RWPE2 (cell line): ENCODE data around the gene MYOZ3.

Experiments used
- ATAC-seq: fragments of 200-7000 bp; cut with Tn5 transposase; 3 replicates; pipeline ENCODE4 v1.9.1; 2021; ENCODE audit warnings: low read depth
- DNase-seq: peaks from one replicate; pipeline ENCODE4 v3.0.0-alpha.2; 2020; ENCODE audit warnings: low spot score
- H3K27ac ChIP-seq: fragments of 450-650 bp; 2 replicates; pipeline ENCODE4 v1.5.1; 2017; ENCODE audit warnings: mild to moderate bottlenecking; ENCODE audit not compliant: poor library complexity, severe bottlenecking
- H3K27me3 ChIP-seq: fragments of 250-450 bp; sonication (Bioruptor Pico); 2 replicates; pipeline ENCODE4 v1.5.1; 2021; ENCODE audit warnings: mild to moderate bottlenecking, moderate library complexity; ENCODE audit not compliant: insufficient read depth, poor library complexity, severe bottlenecking
- H3K36me3 ChIP-seq: fragments of 250-450 bp; sonication (Bioruptor Pico); 2 replicates; pipeline ENCODE4 v1.5.1; 2020; ENCODE audit warnings: low read depth, mild to moderate bottlenecking, moderate library complexity
- H3K4me1 ChIP-seq: fragments of 250-450 bp; sonication (Bioruptor Pico); 2 replicates; pipeline ENCODE4 v1.5.1; 2021; ENCODE audit warnings: mild to moderate bottlenecking, moderate library complexity; ENCODE audit not compliant: insufficient read depth, poor library complexity, severe bottlenecking
- H3K4me3 ChIP-seq: fragments of 250-450 bp; sonication (Bioruptor Pico); 2 replicates; pipeline ENCODE4 v1.5.1; 2021; ENCODE audit warnings: mild to moderate bottlenecking, moderate library complexity; ENCODE audit not compliant: severe bottlenecking
- H3K9me3 ChIP-seq: fragments of 250-450 bp; sonication (Bioruptor Pico); 2 replicates; pipeline ENCODE4 v1.5.1; 2021; ENCODE audit warnings: mild to moderate bottlenecking, moderate library complexity; ENCODE audit not compliant: severe bottlenecking
- CTCF ChIP-seq: fragments of 450-650 bp; IDR thresholded peaks from one replicate; pipeline ENCODE4 v1.5.1; 2017; ENCODE audit warnings: mild to moderate bottlenecking, moderate library complexity; ENCODE audit not compliant: poor library complexity, severe bottlenecking

The MYOZ3 gene

GRCh38 chr5:150618588-150619281 lies 42.3 kb upstream of the MYOZ3 start:
- H3K27me3 ChIP-seq: no peaks in the 10 kb centered on the region
- no peak for TF ChIP-seq CTCF
- DNase-seq (no peak), ATAC-seq (no peak)
- H3K36me3 ChIP-seq: no peaks in the 10 kb centered on the region
- H3K4me1 ChIP-seq: peaks cover 6% of the 10 kb centered on the region
- no peak overlapping the region for H3K4me3 ChIP-seq
- no peak overlapping the region for H3K27ac ChIP-seq
- no peaks in the 10 kb centered on the region for H3K9me3 ChIP-seq

- H3K4me1 ChIP-seq: peaks cover 6% of the 10 kb centered on the region
- DNase-seq (no peak), ATAC-seq (no peak)
- H3K9me3 ChIP-seq: no peaks in the 10 kb centered on the region
- H3K27me3 ChIP-seq: no peaks in the 10 kb centered on the region
- H3K27ac ChIP-seq: no peak overlapping the region
- no peaks in the 10 kb centered on the region for H3K36me3 ChIP-seq
- no peak overlapping the region for H3K4me3 ChIP-seq
- TF ChIP-seq CTCF: no peak
Observed at GRCh38 chr5:150619359-150620230, 41.5 kb upstream of the MYOZ3 start.

- Histone ChIP-seq H3K4me3 (no peak overlapping the region), H3K27me3 (no peaks in the 10 kb centered on the region), H3K9me3 (no peaks in the 10 kb centered on the region), H3K4me1 (peaks cover 6% of the 10 kb centered on the region), H3K27ac (no peak overlapping the region), H3K36me3 (no peaks in the 10 kb centered on the region)
- DNase-seq (no peak), ATAC-seq (no peak)
- TF ChIP-seq CTCF: no peak
Observed at GRCh38 chr5:150621301-150621700, 39.8 kb upstream of the MYOZ3 start.

GRCh38 chr5:150622157-150622556 lies 38.9 kb upstream of the MYOZ3 start:
- DNase-seq (no peak), ATAC-seq (no peak)

More at GRCh38 chr5:150622157-150622556, 38.9 kb upstream of the MYOZ3 start:
- no peaks in the 10 kb centered on the region for H3K36me3 ChIP-seq
- H3K9me3 ChIP-seq: no peaks in the 10 kb centered on the region
- no peak overlapping the region for H3K4me3 ChIP-seq
- TF ChIP-seq CTCF: no peak
- H3K27ac ChIP-seq: no peak overlapping the region
- peaks cover 5% of the 10 kb centered on the region for H3K4me1 ChIP-seq
- no peaks in the 10 kb centered on the region for H3K27me3 ChIP-seq
